HG03571 (cell line): ENCODE results near the gene GNB1L.

Source experiments
- ATAC-seq: cut with Tn5 transposase; IDR thresholded peaks from one replicate; pipeline ENCODE4 v1.9.1; 2021; ENCODE audit not compliant: unreplicated experiment

Gene GNB1L

GRCh38 chr22:19740586-19740985 is 114.1 kb downstream of the GNB1L start:
- ATAC-seq: no peak

- no peak for ATAC-seq
Measured at GRCh38 chr22:19739911-19740449, 114.7 kb downstream of the GNB1L start.

- no peak for ATAC-seq
Measured at GRCh38 chr22:19739448-19739895, 115.2 kb downstream of the GNB1L start.

GRCh38 chr22:19738664-19739447 is 115.8 kb downstream of the GNB1L start:
- ATAC-seq: no peak

- ATAC-seq: no peak
Measured at GRCh38 chr22:19737846-19738663, 116.6 kb downstream of the GNB1L start.

GRCh38 chr22:19735665-19736510 is 118.8 kb downstream of the GNB1L start:
- ATAC-seq: no peak

GRCh38 chr22:19734837-19735382 is 119.8 kb downstream of the GNB1L start:
- ATAC-seq: no peak

GRCh38 chr22:19734163-19734562 is 120.5 kb downstream of the GNB1L start:
- ATAC-seq: no peak

GRCh38 chr22:19733755-19734154 is 120.9 kb downstream of the GNB1L start:
- ATAC-seq: no peak
